B cell (primary cell): ENCODE measurements around the gene HAUS3. TPM values are rescaled to one million over a fixed set of nuclear protein-coding genes. Genes with fewer than 3 reads are reported as not detected.

Source experiments
- ATAC-seq: fragments of 200-7000 bp; cut with Tn5 transposase; one replicate; pipeline ENCODE4 v1.10.0; 2021; ENCODE audit warnings: low read depth, mild to moderate bottlenecking, moderate number of reproducible peaks, moderate library complexity
- CTCF ChIA-PET: fragments of 350-600 bp; sonication (Branson Sonifier 250); formaldehyde crosslinking; loops from one replicate; lab custom pipeline; 2021; ENCODE audit warnings: antibody characterized with exemption, inconsistent platforms; lab: Charles Lee
- POLR2A ChIA-PET: fragments of 350-600 bp; sonication (Branson Sonifier 250); formaldehyde crosslinking; loops from one replicate; lab custom pipeline; 2021; ENCODE audit warnings: antibody characterized with exemption; lab: Charles Lee
- DNase-seq: peaks from one replicate; pipeline ENCODE4 v3.0.0; 2013
- H2AFZ ChIP-seq: 2 replicates; pipeline ENCODE4 v1.6.1; 2012; ENCODE audit warnings: mild to moderate bottlenecking, low read depth, low read length; ENCODE audit not compliant: insufficient read depth, poor library complexity, severe bottlenecking
- H3K27ac ChIP-seq, 2 donors: 1 replicate in 1 of 2; 2 replicates in 1 of 2; pipeline ENCODE4 v1.5.1; 2012 to 2013; ENCODE audit warnings: low read length in 2 of 2, mild to moderate bottlenecking in 2 of 2, moderate library complexity in 1 of 2
- H3K27me3 ChIP-seq, 4 experiments: fragments of 200-600 bp in 1 of 4; sonication (generic) in 1 of 4; replicated peaks in 1 of 4; 1 replicate in 2 of 4; 2 replicates in 2 of 4; pipeline versions ENCODE4 v1.6.1 to v1.7.0; 2013 to 2016; ENCODE audit warnings: low read length in 3 of 4, mild to moderate bottlenecking in 2 of 4, mixed read lengths in 1 of 4, moderate library complexity in 1 of 4; ENCODE audit not compliant: insufficient read depth in 4 of 4, control insufficient read depth in 3 of 4; ENCODE audit errors: control extremely low read depth in 1 of 4
- H3K36me3 ChIP-seq, 2 experiments: replicated peaks in 1 of 2; 1 replicate in 1 of 2; 2 replicates in 1 of 2; pipeline versions ENCODE4 v1.6.1 to v1.7.1; 2013; ENCODE audit warnings: low read length in 1 of 2; ENCODE audit not compliant: insufficient read depth in 2 of 2, control insufficient read depth in 1 of 2; ENCODE audit errors: control extremely low read depth in 1 of 2, extremely low read depth in 1 of 2
- H3K4me1 ChIP-seq, 2 donors: fragments of 200-600 bp in 1 of 2; sonication (generic) in 1 of 2; 1 replicate in 1 of 2; 2 replicates in 1 of 2; pipeline versions ENCODE4 v1.5.1 to v1.6.1; 2013 to 2017; ENCODE audit warnings: low read length in 2 of 2; ENCODE audit not compliant: control insufficient read depth in 2 of 2, insufficient read depth in 2 of 2
- H3K4me2 ChIP-seq: replicated peaks from 2 replicates; pipeline ENCODE3; 2012; ENCODE audit warnings: mild to moderate bottlenecking, low read depth, low read length; ENCODE audit not compliant: poor library complexity, severe bottlenecking
- H3K4me3 ChIP-seq, 5 experiments: fragments of 200-600 bp in 1 of 5; sonication (generic) in 1 of 5; 1 replicate in 3 of 5; 2 replicates in 2 of 5; pipeline versions ENCODE4 v1.5.1 to v1.7.0; 2011 to 2016; ENCODE audit warnings: low read length in 4 of 5, mild to moderate bottlenecking in 4 of 5, low read depth in 2 of 5, control low read depth in 1 of 5, moderate library complexity in 1 of 5; ENCODE audit not compliant: insufficient read depth in 1 of 5; ENCODE audit errors: control extremely low read depth in 1 of 5, extremely low read depth in 1 of 5
- H3K79me2 ChIP-seq: fragments of 200-600 bp; sonication (generic); one replicate; pipeline ENCODE4 v1.6.0; 2016; ENCODE audit warnings: low read length; ENCODE audit not compliant: control insufficient read depth, insufficient read depth
- H3K9ac ChIP-seq: fragments of 200-600 bp; sonication (generic); 2 replicates; pipeline ENCODE4 v1.6.1; 2017; ENCODE audit warnings: mild to moderate bottlenecking, low read length, moderate library complexity
- H3K9me3 ChIP-seq, 3 donors: one replicate each; pipeline versions ENCODE4 v1.6.1 to v1.7.1; 2013; ENCODE audit warnings: low read length in 2 of 3; ENCODE audit not compliant: control insufficient read depth in 2 of 3, insufficient read depth in 1 of 3; ENCODE audit errors: control extremely low read depth in 1 of 3
- H4K20me1 ChIP-seq: 2 replicates; pipeline ENCODE4 v1.6.0; 2012; ENCODE audit warnings: mild to moderate bottlenecking, low read length; ENCODE audit not compliant: insufficient read depth, control insufficient read depth, poor library complexity, severe bottlenecking
- H3K27ac Mint-ChIP-seq: one replicate; pipeline ENCODE4 v1.8.0; 2021; ENCODE audit warnings: mixed read lengths
- H3K27me3 Mint-ChIP-seq: one replicate; pipeline ENCODE4 v1.8.0; 2021; ENCODE audit warnings: mixed read lengths
- H3K4me1 Mint-ChIP-seq: one replicate; pipeline ENCODE4 v1.8.0; 2021; ENCODE audit warnings: mixed read lengths
- H3K4me3 Mint-ChIP-seq: one replicate; pipeline ENCODE4 v1.8.0; 2021; ENCODE audit warnings: mixed read lengths
- H3K9me3 Mint-ChIP-seq: one replicate; pipeline ENCODE4 v1.8.0; 2022; ENCODE audit warnings: mixed read lengths; ENCODE audit not compliant: insufficient read depth
- CTCF ChIP-seq: fragments of 200-600 bp; IDR thresholded peaks from one replicate; pipeline ENCODE4 v1.8.0; 2022; ENCODE audit warnings: antibody characterized with exemption, mild to moderate bottlenecking
- EZH2 ChIP-seq: IDR thresholded peaks from 2 replicates; pipeline ENCODE4 v1.6.1; 2012; ENCODE audit warnings: borderline replicate concordance, low read depth, mild to moderate bottlenecking, moderate library complexity, low read length; ENCODE audit not compliant: insufficient read depth, poor library complexity, severe bottlenecking
- WGBS: methylation state at CpG from one replicate; pipeline ENCODE4 v1.1.5; 2013; ENCODE audit warnings: missing lambda C conversion rate; ENCODE audit not compliant: insufficient coverage; 5-methylcytosine and 5-hydroxymethylcytosine counted together
- intact Hi-C: fragments of 100-400 bp; cut with micrococcal nuclease; formaldehyde crosslinking; loops from one replicate; pipeline ENCODE4 v1.10.0; 2022
- polyA plus RNA-seq: library from polyadenylated mRNA; depleted of rRNA; stranded (reverse); fragments of >200 nt; gene quantifications from 2 replicates; pipeline ENCODE4 v1.2.3, GENCODE V29; 2012
- total RNA-seq, 2 donors: library from RNA; stranded (reverse); fragments of 120-200 nt in 1 of 2; gene quantifications; 1 replicate in 1 of 2; 2 replicates in 1 of 2; pipeline versions ENCODE4 v1.2.3 to v1.2.4, GENCODE V29; 2013 to 2022

The HAUS3 gene
- total and polyA plus RNA-seq, 2 donors (not counting 1 experiment from before 2014, with no cell fraction given): 8.2 to 26.5 TPM

DNA sequence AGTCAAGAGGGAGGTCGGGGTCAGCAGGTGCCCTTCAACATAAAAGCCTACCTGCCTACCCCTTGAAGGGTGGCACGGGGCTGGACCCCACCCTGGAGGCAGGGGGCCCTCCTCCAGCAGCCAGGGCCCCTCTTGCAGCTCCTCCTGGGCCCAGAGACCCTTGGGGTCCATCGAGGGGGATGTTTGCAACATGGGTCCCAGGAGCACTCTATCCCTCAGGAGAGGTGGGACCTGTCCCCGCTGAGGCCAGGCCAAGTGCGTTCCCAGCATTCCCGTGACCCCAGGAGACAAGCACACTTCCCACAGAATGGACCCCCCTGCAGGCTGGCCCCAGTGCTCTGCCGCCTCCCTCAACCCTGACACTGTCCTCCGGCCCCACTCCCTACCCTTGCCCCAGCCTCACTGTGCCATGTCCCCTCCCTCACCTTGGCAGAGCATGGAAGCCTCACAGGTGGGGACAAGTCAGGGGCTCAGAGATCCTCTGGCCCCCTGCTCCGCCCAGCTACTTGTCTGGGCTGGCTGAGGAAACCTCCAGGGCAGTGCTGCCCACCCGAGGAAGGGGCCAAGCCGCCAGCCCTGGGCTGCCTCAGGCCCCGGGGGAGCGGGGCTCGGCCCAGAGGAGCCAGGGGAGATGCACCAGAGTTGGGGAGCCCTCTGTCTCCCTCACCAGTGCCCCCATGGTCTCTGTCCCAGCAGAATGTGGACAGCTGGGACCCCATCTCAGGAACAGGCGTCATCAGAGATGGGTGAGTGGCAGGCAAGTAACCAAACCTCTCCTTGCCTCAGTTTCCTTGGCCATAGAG lies 17.8 kb upstream of the HAUS3 start:
- peaks cover 56% of the 10 kb centered on the region for H3K79me2 ChIP-seq
- no peak overlapping the region for H3K27ac ChIP-seq
- DNase-seq (no peak), ATAC-seq (no peak)
- H3K4me3 ChIP-seq: no peak overlapping the region
- whole genome bisulfite sequencing: 92% methylated on average over 15 of the region's 15 CpGs
- Mint-ChIP-seq H3K27me3 (no peaks in the 10 kb centered on the region), H3K9me3 (no peaks in the 10 kb centered on the region), H3K27ac (peak overlapping the region; percentile 68), H3K4me3 (peak overlapping the region; percentile 79), H3K4me1 (peaks cover 26% of the 10 kb centered on the region)
- H4K20me1 ChIP-seq: peaks cover 65% of the 10 kb centered on the region
- CTCF ChIA-PET: interaction anchor here (1.3 kb wide), 1 partner anchor 31 kb away, joined by 3 read pairs; no protein-coding TSS in a partner anchor
- peaks cover 23 to 47% of the 10 kb centered on the region in 2 donors for H3K4me1 ChIP-seq
- no peaks in the 10 kb centered on the region for H3K27me3 ChIP-seq
- H3K9me3 ChIP-seq: no peaks in the 10 kb centered on the region
- intact Hi-C loops: loop anchor here (10.0 kb wide), 1 partner anchor 435 kb away; no protein-coding TSS in a partner anchor
- POLR2A ChIA-PET: interaction anchor here (1.0 kb wide), 2 partner anchors 18 to 31 kb away, joined by 3 to 8 read pairs; partner anchors contain the start of genes HAUS3 and POLN
- H2AFZ ChIP-seq: no peak overlapping the region
- no peak overlapping the region for H3K9ac ChIP-seq
- H3K36me3 ChIP-seq: peaks cover 0 to 28% of the 10 kb centered on the region in 2 experiments
- TF ChIP-seq CTCF (no peak), EZH2 (no peak)
- peak overlapping the region; percentile 99 for H3K4me2 ChIP-seq

- intact Hi-C loops: no loop called here
- TF ChIP-seq EZH2 (no peak), CTCF (no peak)
- WGBS: 96% methylated on average over 13 of the region's 13 CpGs
- Histone ChIP-seq H3K4me2 (peak overlapping the region; percentile 99), H3K4me3 (no peak overlapping the region), H3K27me3 (no peaks in the 10 kb centered on the region), H2AFZ (no peak overlapping the region), H3K9ac (no peak overlapping the region), H3K36me3 (peaks cover 0 to 34% of the 10 kb centered on the region in 2 experiments), H4K20me1 (peaks cover 69% of the 10 kb centered on the region), H3K9me3 (no peaks in the 10 kb centered on the region), H3K79me2 (peaks cover 56% of the 10 kb centered on the region), H3K27ac (no peak overlapping the region), H3K4me1 (peaks cover 23 to 44% of the 10 kb centered on the region in 2 donors)
- ChIA-PET POLR2A (interaction anchor here (1.0 kb wide), 1 partner anchor 32 kb away, joined by 3 read pairs; no protein-coding TSS in a partner anchor), CTCF (interaction anchor here (2.8 kb wide), 1 partner anchor 38 kb away, joined by 9 read pairs; no protein-coding TSS in a partner anchor)
- H3K27me3 Mint-ChIP-seq: no peaks in the 10 kb centered on the region
- no peak overlapping the region for H3K27ac Mint-ChIP-seq
- ATAC-seq (no peak), DNase-seq (no peak)
- peaks cover 26% of the 10 kb centered on the region for H3K4me1 Mint-ChIP-seq
- H3K9me3 Mint-ChIP-seq: no peaks in the 10 kb centered on the region
- no peak overlapping the region for H3K4me3 Mint-ChIP-seq
Measured at GRCh38 chr4:2259036-2259540, 17.2 kb upstream of the HAUS3 start.
